OCI-LY3 (cell line): ENCODE measurements around the gene RPTN.

Experiments
- EZH2phosphoT487 ChIP-seq: fragments of 200-600 bp; shearing (Covaris generic); IDR thresholded peaks from 2 replicates; pipeline ENCODE4 v1.6.1; 2018; ENCODE audit warnings: antibody characterized with exemption, mixed run types, low read depth
- TF ChIP-seq, protein P1 (sequence below): fragments of 200-600, 300-600 bp; sonication (generic); IDR thresholded peaks from 2 replicates; pipeline ENCODE4 v1.5.1; 2014; ENCODE audit warnings: antibody characterized with exemption, low read length, low read depth

DNA sequence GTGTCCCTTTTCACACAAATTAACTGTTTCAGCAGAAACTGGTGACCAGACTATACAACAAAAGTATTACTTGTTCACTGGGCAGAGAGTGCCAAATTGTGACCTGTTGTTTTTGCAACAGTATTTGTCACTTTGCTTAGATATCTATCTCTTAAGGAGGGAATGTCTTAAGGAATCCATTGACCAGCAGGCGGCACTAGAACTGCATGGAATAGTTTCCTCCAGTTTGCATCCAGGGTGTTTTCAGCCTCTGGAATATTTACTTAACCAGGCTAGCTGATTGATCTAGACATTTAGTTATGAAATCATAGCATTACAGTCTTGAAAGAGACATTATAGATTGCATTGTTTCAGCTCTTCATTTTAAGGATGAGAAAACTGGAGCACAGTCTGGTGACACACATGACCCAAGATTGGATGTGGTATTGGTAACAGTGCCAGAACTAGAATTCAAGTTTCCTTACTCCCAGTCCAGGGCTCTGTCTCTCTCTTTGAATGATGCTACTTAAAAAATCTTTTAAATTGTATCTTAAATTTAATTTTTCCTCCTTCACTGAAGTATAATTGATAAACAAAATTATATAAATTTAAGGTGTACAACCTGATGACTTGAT lies 16.9 kb downstream of the RPTN start:
- TF ChIP-seq, protein P1, sequence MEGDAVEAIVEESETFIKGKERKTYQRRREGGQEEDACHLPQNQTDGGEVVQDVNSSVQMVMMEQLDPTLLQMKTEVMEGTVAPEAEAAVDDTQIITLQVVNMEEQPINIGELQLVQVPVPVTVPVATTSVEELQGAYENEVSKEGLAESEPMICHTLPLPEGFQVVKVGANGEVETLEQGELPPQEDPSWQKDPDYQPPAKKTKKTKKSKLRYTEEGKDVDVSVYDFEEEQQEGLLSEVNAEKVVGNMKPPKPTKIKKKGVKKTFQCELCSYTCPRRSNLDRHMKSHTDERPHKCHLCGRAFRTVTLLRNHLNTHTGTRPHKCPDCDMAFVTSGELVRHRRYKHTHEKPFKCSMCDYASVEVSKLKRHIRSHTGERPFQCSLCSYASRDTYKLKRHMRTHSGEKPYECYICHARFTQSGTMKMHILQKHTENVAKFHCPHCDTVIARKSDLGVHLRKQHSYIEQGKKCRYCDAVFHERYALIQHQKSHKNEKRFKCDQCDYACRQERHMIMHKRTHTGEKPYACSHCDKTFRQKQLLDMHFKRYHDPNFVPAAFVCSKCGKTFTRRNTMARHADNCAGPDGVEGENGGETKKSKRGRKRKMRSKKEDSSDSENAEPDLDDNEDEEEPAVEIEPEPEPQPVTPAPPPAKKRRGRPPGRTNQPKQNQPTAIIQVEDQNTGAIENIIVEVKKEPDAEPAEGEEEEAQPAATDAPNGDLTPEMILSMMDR, result peak; percentile 93
- no peak for TF ChIP-seq EZH2phosphoT487
